Measurements from ENCODE around the gene ACOXL. TPM values are rescaled to one million over a fixed set of nuclear protein-coding genes. Genes with fewer than 3 reads are reported as not detected.

ACOXL gene
- total and polyA plus RNA-seq, 10 of the 15 experiments (the other 5 are each of a cell fraction or from before 2014, with no cell fraction given) = 0.05 to 1.3 (median 0.71) TPM

DNA sequence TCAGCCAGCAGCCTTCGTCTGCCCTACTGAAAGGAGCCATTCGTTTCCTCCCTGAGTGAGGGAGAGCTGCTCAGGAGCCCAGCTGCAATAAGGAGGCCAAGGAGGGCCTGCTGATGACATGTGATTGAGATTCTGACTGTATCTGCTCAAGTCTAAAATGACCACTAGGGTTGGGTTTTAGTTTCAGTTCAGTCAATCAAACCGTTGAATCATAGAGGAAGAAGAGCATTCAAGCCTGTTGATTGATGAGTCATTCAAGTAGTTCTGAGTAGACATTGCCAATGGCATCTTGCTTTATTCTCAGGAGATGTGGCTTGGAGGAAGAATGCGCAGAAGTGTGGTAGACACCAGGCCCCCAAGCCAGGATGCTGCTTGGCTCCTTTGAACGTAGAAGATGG is 368.4 kb downstream of the ACOXL start (continued):
- peak; percentile 59; the same call in 1 of the 2 replicates for TF ChIP-seq CREM (IDR thresholded peaks at IDR 0.05; ENCODE audit: low read depth)
- TF ChIP-seq TCF12 (IDR thresholded peaks at IDR 0.05; ENCODE audit: low read depth, low read length) = peak; percentile 64; the same call in 1 of the 2 replicates
- TF ChIP-seq, protein P1, sequence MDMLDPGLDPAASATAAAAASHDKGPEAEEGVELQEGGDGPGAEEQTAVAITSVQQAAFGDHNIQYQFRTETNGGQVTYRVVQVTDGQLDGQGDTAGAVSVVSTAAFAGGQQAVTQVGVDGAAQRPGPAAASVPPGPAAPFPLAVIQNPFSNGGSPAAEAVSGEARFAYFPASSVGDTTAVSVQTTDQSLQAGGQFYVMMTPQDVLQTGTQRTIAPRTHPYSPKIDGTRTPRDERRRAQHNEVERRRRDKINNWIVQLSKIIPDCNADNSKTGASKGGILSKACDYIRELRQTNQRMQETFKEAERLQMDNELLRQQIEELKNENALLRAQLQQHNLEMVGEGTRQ (IDR thresholded peaks at IDR 0.05; ENCODE audit: borderline replicate concordance, low read depth, low read length) = no peak
- TF ChIP-seq CHD1 (IDR thresholded peaks at IDR 0.05; ENCODE audit: low read depth, low read length) = no peak
- no peak for TF ChIP-seq POLR2AphosphoS5 (IDR thresholded peaks at IDR 0.05; ENCODE audit: low read length)
- TF ChIP-seq DPF2 (IDR thresholded peaks at IDR 0.05) = peak; percentile 88
- TF ChIP-seq ZNF24 (IDR thresholded peaks at IDR 0.05) = no peak
- TF ChIP-seq JUND (IDR thresholded peaks at IDR 0.05; ENCODE audit: low read depth, low read length) = peak; percentile 78
- TF ChIP-seq BCL11A (IDR thresholded peaks at IDR 0.05; ENCODE audit: low read depth, low read length) = peak; percentile 88; the same call in 1 of the 2 replicates
- TF ChIP-seq RUNX3 (IDR thresholded peaks at IDR 0.05; ENCODE audit: low read length) = peak; percentile 83
- 0 out of 2 replicates have a peak, but pooled peaks have one; percentile 35 for TF ChIP-seq CBX5 (IDR thresholded peaks at IDR 0.05; ENCODE audit: low read depth)
- no peak for TF ChIP-seq ESRRA (IDR thresholded peaks at IDR 0.05; ENCODE audit: low read length)
- TF ChIP-seq, protein P2, sequence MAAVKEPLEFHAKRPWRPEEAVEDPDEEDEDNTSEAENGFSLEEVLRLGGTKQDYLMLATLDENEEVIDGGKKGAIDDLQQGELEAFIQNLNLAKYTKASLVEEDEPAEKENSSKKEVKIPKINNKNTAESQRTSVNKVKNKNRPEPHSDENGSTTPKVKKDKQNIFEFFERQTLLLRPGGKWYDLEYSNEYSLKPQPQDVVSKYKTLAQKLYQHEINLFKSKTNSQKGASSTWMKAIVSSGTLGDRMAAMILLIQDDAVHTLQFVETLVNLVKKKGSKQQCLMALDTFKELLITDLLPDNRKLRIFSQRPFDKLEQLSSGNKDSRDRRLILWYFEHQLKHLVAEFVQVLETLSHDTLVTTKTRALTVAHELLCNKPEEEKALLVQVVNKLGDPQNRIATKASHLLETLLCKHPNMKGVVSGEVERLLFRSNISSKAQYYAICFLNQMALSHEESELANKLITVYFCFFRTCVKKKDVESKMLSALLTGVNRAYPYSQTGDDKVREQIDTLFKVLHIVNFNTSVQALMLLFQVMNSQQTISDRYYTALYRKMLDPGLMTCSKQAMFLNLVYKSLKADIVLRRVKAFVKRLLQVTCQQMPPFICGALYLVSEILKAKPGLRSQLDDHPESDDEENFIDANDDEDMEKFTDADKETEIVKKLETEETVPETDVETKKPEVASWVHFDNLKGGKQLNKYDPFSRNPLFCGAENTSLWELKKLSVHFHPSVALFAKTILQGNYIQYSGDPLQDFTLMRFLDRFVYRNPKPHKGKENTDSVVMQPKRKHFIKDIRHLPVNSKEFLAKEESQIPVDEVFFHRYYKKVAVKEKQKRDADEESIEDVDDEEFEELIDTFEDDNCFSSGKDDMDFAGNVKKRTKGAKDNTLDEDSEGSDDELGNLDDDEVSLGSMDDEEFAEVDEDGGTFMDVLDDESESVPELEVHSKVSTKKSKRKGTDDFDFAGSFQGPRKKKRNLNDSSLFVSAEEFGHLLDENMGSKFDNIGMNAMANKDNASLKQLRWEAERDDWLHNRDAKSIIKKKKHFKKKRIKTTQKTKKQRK (IDR thresholded peaks at IDR 0.05; ENCODE audit: low read depth, low read length) = no peak
- peak; percentile 84 to 85 for TF ChIP-seq IKZF2 (IDR thresholded peaks at IDR 0.05)
- TF ChIP-seq, protein P3, sequence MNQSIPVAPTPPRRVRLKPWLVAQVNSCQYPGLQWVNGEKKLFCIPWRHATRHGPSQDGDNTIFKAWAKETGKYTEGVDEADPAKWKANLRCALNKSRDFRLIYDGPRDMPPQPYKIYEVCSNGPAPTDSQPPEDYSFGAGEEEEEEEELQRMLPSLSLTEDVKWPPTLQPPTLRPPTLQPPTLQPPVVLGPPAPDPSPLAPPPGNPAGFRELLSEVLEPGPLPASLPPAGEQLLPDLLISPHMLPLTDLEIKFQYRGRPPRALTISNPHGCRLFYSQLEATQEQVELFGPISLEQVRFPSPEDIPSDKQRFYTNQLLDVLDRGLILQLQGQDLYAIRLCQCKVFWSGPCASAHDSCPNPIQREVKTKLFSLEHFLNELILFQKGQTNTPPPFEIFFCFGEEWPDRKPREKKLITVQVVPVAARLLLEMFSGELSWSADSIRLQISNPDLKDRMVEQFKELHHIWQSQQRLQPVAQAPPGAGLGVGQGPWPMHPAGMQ (IDR thresholded peaks at IDR 0.05; ENCODE audit: borderline replicate concordance) = no peak
- no peak for TF ChIP-seq MYB (IDR thresholded peaks at IDR 0.05; ENCODE audit: borderline replicate concordance, low read depth, low read length)
- no peak for TF ChIP-seq YY1 (IDR thresholded peaks at IDR 0.05; ENCODE audit: low read depth, low read length)
- peak; percentile 82 for TF ChIP-seq IKZF1 (conservative IDR thresholded peaks at IDR 0.05)
- TF ChIP-seq POU2F2 (IDR thresholded peaks at IDR 0.05; ENCODE audit: borderline replicate concordance, low read depth, low read length) = peak; percentile 52; the same call in 1 of the 3 replicates
- TF ChIP-seq, protein P4, sequence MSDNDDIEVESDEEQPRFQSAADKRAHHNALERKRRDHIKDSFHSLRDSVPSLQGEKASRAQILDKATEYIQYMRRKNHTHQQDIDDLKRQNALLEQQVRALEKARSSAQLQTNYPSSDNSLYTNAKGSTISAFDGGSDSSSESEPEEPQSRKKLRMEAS (IDR thresholded peaks at IDR 0.05; ENCODE audit: low read depth, low read length) = no peak
- no peak for TF ChIP-seq ZZZ3 (IDR thresholded peaks at IDR 0.05; ENCODE audit: control insufficient read depth, insufficient read length, low read depth)
- peak; percentile 74; the same call in 1 of the 2 replicates for TF ChIP-seq MTA2 (IDR thresholded peaks at IDR 0.05; ENCODE audit: low read depth)
- TF ChIP-seq, protein P5, sequence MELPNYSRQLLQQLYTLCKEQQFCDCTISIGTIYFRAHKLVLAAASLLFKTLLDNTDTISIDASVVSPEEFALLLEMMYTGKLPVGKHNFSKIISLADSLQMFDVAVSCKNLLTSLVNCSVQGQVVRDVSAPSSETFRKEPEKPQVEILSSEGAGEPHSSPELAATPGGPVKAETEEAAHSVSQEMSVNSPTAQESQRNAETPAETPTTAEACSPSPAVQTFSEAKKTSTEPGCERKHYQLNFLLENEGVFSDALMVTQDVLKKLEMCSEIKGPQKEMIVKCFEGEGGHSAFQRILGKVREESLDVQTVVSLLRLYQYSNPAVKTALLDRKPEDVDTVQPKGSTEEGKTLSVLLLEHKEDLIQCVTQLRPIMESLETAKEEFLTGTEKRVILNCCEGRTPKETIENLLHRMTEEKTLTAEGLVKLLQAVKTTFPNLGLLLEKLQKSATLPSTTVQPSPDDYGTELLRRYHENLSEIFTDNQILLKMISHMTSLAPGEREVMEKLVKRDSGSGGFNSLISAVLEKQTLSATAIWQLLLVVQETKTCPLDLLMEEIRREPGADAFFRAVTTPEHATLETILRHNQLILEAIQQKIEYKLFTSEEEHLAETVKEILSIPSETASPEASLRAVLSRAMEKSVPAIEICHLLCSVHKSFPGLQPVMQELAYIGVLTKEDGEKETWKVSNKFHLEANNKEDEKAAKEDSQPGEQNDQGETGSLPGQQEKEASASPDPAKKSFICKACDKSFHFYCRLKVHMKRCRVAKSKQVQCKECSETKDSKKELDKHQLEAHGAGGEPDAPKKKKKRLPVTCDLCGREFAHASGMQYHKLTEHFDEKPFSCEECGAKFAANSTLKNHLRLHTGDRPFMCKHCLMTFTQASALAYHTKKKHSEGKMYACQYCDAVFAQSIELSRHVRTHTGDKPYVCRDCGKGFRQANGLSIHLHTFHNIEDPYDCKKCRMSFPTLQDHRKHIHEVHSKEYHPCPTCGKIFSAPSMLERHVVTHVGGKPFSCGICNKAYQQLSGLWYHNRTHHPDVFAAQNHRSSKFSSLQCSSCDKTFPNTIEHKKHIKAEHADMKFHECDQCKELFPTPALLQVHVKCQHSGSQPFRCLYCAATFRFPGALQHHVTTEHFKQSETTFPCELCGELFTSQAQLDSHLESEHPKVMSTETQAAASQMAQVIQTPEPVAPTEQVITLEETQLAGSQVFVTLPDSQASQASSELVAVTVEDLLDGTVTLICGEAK (IDR thresholded peaks at IDR 0.05; ENCODE audit: borderline replicate concordance) = no peak

Measured in GM12878 (cell line).